ENCODE data around the gene CACNA1D.

CACNA1D gene

DNA sequence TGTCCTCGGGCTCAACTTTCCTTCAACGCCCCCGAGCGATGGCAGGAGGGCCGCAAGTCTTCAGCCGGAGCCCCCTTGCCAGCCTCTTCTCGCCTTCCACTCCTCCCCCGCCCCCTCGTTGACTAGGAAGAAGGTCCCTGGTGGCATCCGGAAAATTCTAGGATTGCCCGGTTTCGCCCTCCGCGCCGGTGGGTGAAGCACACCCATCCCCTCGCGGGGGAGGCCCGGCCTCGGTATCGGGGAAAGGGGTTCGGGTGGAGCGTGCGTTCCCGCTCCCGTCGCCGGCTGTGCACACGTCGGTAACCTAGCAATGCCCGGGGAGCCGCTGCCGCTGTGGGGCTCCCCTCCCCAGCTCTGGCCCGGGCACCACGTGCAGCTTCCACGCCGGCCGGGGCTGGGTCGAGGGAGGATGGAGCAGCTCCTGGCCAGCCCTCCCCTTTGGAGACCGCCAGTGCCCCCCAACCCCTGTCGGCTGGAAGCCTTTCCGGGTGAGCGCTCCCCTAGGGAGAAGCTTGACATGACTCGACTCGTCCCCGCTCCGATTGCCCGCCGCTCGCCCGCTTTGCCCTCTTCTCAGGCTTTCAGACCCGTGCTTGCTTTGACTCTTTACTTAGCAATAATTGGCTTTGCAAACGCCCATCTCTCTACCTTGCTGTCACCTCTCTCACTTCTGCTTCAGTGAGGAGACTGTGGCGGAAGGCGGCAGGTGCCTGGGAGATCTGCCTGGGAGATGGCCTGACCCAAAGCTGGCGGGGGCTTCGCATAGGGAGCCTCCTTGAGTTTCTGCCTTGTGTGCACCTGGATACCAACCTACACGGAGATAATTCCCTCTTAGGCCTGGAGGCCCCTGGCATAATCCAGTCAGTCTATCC, 1.3 kb downstream of the CACNA1D start:
- DNase-seq: no peak

- DNase-seq: no peak
Measured at GRCh38 chr3:53496392-53496670, 1.9 kb downstream of the CACNA1D start.

DNA sequence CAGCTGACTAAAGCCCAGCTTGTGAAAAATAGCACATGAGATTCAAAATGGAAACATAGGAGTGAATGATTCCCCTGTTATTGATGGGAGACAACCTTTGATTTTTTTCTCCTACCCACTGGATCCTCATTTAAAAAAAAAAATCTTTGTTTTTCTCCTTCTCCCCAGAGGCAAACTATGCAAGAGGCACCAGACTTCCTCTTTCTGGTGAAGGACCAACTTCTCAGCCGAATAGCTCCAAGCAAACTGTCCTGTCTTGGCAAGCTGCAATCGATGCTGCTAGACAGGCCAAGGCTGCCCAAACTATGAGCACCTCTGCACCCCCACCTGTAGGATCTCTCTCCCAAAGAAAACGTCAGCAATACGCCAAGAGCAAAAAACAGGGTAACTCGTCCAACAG, 2.6 kb downstream of the CACNA1D start:
- DNase-seq: no peak

GRCh38 chr3:53498806-53499641, 4.6 kb downstream of the CACNA1D start:
- DNase-seq: no peak

DNA sequence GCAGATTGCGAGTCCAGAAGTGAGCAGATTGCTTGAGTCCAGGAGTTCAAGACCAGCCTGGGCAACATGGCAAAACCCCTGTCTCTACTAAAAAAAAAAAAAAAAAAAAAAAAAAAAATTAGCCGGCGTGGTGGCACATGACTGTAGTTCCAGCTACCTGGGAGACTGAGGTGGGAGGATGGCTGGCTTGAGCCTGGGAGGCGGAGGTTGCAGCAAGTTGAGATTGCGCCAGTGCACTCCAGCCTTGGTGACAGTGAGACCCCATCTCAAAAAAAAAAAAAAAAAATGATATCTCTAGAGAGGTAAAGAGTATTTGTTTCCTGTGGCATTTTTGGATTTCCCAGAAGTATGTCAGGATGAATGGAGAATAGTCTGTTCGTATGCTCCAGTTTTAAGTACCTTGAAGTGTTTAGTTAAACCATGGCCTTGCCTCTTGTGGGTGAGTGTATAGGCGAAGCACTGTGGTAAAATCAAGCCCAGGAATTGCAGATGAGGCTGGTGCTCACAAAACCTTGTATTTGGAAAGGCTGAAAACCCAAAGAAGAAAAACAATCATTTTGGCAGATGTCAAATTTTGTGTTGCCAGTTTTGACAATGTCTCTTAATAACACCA, 5.9 kb downstream of the CACNA1D start:
- DNase-seq: no peak

DNA sequence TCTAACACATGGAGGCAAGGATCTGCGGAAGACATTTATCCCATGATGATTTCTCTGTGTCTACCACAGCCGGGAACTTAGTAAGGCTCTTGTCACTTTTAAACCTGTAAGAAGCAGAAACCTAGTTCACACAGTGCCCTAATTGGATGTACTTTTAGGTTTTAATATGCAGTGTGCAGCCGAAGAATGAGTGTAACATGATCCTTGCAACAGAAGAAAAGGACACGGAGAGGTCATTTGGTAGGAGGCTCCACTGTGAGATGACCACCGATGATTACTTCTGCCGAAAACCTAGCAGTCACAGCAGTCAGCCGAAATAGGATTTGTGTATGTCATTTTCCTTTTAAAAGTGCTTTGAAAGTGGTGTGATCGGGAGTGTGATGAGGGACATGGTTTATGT, 6.8 kb downstream of the CACNA1D start:
- no peak for DNase-seq

DNA sequence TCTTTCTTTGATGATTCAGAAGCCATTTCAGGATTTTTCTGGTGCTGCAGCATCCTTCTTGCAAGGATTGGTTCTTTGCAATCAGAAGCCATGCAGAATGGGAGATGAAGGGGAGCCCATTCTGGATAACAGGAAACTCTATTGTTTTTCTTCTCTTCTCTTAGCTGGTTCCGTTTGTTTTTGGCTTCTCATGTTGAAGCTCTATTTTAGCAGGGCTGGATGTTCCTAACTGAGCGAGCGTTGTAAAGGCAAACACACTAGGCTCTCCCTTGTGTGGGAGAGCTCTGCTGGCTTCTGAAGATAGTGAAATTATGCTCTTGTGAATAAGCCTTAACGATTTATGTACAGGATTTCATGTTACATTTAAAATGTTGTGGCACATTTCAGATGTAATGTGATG, 8.3 kb downstream of the CACNA1D start:
- no peak for DNase-seq

DNA sequence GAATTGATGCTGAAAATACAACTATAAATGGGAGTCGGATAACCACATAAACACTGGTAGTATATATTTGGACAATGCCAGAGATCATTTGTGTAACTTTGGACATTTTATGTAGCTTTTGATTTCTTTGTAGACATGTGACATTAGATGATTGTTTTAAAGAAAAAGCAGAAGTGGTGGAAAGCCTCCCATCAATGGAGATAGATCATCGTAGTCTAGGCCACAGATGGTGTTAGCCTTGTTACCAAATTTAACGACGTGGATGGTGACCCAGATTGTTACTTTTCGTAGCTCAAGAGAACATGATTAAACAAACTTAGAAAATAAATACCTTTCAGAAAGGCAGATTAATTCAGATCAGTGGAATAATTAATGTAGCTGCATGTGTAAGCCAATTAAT, 8.8 kb downstream of the CACNA1D start:
- DNase-seq: no peak

DNA sequence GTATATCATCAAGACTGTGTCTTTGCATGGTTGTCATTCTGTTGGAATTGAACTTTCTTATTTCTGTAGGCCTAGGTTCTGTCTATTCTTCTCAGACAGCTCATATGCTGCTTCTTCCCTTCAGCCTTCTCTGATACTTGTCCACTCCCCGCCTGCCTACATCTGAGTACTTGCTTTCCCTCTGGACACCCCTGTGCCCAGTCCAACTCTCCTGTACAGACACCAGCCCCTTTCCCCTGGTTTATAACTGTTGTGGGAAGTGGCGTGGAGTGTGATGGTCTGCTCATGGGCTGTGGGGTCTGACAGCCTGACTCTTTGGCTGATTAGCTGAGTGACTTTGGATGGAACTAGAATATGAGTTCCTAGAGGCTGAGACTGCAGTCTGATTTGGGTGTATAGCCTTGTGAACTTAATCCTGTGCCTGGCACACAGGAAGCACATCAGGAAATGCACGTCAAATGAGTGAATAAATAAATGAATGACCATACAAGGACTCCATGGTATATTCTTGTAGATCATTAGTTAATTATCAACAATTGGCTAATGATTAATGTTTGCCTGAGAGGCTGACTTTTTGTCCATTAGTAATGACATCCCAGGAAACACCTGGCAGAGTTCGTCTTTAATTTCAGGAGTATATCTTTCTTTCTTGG, 11.8 kb downstream of the CACNA1D start:
- no peak for DNase-seq

- DNase-seq: no peak
Measured at GRCh38 chr3:53506763-53507145, 12.3 kb downstream of the CACNA1D start.

DNA sequence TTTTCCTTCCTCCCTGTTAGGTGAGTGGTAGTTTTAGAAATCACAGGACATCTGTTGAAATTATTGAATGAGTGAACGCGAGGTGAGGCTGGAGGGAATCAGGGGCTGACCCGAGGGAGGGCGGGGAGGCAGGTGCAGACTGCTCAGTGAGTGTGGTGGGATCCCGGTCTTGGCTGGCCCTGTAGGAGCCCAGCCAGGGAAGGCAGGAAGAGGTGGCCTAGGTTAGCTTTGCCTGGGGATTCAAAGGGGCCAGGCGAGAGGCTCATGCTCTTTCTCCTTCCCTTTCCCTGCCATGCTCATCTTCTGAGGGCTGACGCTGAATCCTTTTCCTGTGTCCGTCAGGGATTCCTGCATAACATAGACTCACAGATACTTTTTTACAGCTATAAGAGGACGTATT, 15.1 kb downstream of the CACNA1D start:
- DNase-seq: no peak

- no peak for DNase-seq
Measured at GRCh38 chr3:53510508-53510907, 16.1 kb downstream of the CACNA1D start.

DNA sequence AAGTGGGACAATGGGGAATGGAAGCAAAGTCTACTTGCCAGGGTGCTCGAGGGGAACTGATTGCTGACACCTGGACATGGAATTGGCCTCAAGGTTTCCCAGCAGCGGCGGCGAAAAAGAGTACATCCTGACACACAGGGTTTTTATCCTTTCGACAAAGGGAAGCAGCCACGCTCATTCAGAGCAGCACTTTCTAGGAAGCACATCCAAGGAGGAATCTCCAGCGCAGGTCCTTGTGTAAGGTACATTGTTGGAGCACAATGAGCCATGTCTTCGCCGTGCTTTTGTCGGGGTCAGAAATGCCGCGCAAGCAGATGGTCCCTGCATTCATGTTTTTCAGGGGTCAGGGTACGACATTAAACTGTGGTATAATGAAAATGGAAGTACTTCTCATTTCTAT, 16.8 kb downstream of the CACNA1D start:
- no peak for DNase-seq

GRCh38 chr3:53513556-53514190, 19.3 kb downstream of the CACNA1D start:
- DNase-seq: no peak

DNA sequence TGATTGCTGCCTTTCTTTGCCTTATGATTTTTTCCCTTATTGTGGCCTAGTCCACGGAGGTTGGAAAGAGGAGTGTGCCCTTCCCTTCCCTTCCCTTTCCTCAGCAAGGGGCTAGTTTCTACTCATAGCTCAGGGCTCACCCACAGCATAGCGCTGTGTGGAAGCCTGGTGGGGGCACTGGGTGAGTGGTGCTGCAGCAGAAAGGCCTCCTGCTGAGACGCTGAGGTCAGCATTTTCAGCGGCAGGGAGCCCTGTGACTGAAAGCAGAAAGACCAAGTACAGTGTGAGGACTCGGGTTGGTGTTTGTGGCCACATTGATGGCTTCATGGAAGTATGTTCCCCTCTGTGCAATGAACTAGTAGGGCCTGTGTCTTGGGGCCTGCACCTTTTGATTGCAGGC, 21.9 kb downstream of the CACNA1D start:
- DNase-seq: no peak

- DNase-seq: no peak
Measured at GRCh38 chr3:53518495-53518981, 24.1 kb downstream of the CACNA1D start.

GRCh38 chr3:53519065-53519709, 24.8 kb downstream of the CACNA1D start:
- DNase-seq: no peak

- no peak for DNase-seq
Measured at GRCh38 chr3:53523346-53523745, 28.9 kb downstream of the CACNA1D start.

- DNase-seq: no peak
Measured at GRCh38 chr3:53524566-53524965, 30.2 kb downstream of the CACNA1D start.

DNA sequence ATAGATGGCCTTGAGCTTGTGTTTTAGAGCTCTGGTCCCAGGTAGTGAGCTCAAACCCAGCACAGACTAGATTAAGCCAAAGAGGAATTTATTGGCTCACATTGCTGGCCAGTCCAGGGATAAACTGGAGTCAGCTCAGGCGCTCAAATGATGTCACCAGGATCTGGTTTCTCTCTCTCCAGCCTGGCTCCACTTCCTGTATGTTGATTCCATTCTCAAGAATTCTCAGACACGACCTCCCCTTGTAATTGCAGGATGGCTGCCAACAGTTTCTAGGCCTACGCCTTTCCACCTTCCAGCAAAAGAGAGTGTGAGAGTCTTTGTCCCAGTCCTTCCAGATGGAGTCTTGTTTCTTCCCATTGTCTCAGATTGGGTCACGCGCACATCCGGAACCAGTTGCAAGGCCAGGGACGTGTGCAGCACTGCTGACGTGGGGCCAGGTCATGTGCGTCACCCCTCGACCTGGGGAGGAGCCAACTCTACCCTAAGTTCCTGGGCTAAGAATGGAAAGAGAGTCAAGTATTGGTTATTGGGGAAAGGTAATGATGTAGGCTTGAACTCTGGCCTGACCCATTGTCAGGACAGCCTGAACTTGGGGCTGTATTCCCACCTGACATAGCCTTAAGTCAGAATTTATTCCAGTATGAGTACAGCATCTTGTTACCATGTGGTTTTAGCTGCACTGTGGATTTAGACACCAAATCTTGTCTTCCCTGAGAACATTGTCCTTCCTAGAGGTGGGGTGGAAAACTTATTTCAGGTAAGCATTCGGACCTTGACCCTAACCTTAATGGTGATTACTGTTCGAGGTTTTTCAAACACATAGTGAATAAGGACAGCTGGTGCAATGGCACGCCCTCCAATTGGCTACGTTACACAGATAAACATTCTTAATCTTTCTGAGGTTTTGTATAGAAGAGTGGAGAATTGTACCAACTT, 31.6 kb downstream of the CACNA1D start:
- no peak for DNase-seq

DNA sequence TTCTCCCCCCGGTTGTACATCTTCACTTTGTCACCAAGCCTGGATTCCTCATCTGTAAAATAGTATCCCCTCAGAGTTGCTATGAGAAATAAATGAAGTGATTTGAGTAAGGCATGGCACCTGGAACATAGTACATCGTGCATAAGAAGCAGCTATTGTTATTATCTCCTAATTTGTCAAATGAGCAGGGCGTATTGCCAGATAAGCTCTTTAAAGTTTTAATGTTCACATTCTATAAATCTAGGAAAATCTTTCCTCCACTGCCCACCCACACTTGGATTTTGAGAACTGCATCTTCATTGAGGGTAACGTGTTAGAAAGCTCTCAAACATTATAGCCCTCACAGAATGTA, 32.3 kb downstream of the CACNA1D start:
- DNase-seq: no peak

All from NCI-H446 (cell line).